Activated CD8-positive, alpha-beta memory T cell treated with anti-CD3 and anti-CD28 coated beads, Interleukin-2, amount 50 U/mL, for 24 hours (primary cell): ENCODE data around the gene ATG16L2.
"Not testable (repeated sequence)": the region's sequence is repeated elsewhere in the genome, so short reads cannot be mapped to it uniquely, and the experiment has no call there.

Experiments
- DNase-seq: peaks from one replicate; pipeline ENCODE4 v3.0.0-alpha.2; 2020; ENCODE audit errors: extremely low read depth

ATG16L2 gene

DNA sequence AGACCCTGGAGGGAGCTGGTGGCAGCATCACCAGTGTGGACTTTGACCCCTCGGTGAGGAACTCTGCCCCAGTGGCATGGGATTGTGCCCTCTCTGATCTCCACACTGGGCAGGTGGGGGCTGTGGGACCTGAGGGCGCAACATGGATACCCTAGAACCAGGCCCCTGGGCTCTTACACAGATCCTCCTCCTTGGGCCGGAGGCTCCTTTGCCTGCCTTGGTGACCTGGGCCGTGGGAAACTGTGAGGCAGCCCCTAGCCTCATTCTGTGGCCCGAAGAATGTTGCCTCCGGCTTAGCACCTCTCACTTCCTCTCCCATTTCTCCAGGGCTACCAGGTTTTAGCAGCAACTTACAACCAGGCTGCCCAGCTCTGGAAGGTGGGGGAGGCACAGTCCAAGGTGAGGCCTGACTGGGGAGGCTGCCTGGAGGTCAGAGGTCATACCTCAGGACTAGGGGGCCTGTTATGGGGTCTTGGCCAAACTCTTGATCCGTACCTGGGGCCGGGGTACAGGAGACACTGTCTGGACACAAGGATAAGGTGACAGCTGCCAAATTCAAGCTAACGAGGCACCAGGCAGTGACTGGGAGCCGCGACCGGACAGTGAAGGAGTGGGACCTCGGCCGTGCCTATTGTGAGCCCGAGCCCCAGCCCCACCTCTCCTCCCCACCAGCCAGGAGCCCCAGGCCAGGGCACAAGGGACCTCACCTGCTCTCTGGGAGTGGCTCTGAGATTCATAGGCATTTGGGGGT lies 12.2 kb downstream of the ATG16L2 start:
- no peak for DNase-seq

DNA sequence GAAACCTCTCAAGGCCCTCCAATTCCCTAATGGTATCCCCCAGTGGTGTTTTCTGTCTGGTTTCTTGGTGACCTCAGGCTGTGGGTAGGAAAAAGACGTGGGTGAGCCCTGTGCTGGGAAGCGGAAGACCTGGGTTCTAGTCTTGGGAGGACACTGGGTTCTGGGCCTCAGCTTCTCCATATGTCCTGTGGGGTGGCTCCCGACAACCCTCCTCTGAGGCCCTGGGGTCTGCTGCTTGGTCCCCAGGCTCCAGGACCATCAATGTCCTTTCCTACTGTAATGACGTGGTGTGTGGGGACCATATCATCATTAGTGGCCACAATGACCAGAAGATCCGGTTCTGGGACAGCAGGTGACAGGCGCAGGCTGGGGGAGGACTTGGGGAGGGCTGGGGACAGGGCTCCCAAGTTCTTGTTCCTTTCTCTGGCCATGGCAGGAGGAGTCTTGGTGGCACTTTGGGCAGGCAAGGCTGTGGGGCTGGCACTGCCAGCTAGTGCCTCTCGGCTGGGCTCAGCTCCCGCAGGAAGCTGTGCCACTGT lies 12.8 kb downstream of the ATG16L2 start:
- no peak for DNase-seq

DNA sequence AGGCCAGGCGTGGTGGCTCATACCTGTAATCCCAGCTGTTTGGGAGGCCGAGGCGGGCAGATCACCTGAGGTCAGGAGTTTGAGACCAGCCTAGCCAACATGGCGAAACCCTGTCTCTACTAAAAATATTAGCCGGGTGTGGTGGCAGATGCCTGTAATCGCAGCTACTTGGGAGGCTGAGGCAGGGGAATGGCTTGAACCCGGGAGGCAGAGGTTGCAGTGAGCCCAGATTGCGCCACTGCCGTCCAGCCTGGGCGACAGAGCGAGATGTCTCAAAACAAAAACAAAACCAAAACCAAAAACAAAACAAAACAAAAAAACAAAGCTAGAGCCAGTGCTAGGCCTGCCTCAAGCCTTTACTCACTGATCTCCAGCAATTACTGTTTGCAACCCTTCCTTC lies 13.4 kb downstream of the ATG16L2 start:
- DNase-seq, result not testable (repeated sequence)

DNA sequence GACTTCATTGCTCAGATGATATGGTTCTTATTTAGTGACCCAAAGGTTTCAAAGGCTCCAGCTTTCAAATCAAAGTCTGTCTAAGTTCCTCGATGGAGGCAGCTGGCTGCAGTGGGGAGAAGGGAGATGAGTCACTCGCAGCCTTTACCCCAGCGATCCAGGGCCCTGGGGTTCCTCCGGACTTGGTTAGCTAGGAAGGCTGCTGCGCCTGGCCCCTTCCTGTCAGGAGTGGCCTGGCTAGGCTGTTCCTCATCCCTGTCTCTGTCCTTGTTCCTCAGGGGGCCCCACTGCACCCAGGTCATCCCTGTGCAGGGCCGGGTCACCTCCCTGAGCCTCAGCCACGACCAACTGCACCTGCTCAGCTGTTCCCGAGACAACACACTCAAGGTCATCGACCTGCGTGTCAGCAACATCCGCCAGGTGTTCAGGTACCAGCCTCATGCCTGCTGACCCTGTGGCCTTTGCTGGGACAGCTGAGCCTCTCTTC lies 13.9 kb downstream of the ATG16L2 start:
- DNase-seq, result no peak

DNA sequence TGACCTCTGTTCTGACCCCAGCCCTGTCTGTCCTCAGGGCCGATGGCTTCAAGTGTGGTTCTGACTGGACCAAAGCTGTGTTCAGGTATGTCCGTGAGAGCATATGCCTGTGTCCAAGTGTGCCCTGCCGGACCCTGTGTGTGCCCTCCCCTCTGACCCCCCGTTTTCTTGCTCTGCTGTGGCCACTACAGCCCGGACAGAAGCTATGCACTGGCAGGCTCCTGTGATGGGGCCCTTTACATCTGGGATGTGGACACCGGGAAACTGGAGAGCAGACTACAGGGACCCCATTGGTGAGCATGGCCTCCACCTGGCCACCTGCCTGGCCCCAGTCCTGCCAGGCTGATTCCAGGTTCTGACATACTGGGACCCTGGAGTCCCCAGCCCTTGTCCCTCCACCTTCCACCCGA lies 14.5 kb downstream of the ATG16L2 start:
- DNase-seq, result no peak

DNA sequence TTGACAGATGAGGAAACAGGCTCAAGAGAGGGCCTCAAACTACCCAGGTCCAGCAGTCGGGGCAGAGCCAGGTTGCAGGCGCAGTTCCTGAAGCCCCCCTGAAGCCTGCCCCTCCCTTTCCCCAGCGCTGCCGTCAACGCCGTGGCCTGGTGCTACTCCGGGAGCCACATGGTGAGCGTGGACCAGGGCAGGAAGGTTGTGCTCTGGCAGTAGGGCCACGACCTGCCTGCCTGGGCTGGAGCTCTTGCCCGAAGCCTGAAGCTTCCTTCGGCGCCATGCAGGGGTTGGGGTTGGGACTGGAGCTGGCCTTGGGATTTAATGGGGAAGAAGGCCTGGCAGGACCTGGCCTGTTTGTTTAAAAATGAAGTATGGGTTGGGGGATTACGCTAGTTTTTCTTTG lies 15.0 kb downstream of the ATG16L2 start:
- no peak for DNase-seq

DNA sequence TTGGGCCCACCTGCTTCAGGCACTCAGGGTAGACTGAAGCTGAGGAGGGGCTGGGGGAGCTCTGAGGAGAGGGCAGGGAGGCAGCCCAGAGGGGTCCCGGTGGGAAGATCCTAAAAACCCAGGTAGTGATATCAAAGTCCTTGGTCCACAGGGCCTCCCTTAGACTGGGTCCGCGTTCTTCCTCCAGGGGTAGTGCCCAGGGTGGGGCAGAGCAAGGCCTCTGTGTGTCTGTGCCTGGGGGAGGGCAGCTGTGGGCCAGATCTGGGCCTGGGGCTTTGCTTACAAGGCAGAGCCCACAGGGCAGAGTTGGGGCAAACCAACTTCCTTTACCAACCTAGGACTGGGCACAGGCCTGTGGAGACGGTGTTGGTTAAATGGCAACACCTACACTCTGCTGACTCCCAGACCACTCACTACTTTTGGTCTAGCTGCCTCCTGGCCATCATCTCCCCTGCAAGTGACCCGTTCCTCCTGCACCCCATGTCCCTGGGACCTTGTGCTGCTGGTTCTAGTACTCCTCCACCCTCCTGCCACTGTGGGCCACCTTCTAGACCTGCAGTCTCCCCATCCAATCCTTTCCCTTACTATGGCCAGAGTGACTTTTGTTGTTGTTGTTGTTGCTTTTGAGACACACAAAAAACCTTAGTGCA lies 15.8 kb downstream of the ATG16L2 start:
- no peak for DNase-seq

DNA sequence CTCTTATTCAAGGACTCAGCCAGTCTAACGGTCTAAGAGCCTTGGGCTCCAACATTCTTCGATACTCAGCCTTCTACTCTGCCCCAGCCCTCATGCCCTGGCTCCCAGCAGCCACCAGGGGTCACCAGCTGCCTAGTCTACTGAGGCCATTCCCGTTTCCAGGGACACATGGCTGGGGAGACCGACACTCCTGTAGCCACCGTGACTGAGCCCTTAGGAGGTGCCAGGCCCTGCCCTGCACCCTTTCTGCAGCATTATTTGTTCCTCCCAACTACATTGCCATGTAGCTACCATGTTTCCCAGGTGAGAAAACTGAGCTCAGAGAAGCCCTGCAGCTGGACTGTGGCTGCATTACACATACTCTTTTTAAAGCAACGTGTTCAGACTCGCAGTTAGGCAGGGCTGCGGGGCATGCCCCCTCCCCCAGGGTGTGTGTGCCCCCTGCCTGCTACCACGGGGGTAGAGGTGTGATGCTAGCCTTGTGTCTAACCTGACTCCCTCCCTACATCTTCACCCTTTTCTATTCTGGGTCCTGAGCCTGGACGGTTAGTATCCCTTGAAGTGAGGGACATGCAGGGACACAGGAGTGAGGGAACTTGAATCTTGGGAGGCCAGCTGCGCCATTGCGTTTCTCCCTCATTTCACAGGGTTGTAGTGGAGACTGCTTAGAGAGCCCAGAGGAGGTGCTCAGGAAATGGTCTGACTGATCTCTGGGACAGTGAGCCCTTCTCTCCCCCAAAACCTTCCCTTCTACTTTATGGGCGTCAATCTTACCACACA lies 17.5 kb downstream of the ATG16L2 start:
- no peak for DNase-seq

DNA sequence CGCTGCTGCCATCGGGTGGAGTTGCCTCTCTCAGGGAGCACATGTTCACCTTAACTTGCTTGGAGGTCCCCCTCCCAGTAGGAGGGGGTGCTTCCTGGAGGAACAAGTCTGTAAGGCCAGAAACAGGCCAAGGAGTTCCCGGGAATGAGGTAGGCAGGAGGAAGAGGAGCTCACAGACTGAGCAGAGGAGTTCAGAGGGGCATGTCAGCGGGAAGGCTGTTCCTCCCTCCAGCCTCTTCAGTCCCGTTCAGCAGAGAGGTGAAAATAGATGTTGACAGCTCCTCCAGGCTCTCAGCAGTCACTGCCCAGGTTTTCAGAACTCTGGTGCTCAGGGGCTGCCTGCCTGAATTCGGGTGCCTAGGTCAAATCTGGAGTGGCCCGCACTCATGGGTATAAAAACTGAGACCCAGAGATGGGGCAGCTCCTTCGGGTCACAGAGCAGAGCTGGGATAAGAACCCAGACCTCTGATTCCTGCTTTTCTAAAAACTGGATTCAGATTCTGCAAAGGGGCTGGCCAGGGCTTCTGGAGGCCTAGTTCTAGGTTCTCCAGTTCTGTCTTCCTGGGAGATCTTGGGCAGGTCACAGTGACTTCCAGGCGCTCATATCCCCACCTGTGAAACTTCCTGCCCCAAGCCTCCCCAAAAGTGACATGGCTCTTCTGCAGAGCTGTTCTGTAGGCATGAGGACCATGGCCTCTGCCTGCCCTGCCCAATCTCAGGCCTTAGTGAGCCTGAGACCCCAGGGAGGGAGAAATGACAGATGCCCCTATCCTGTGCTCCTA lies 18.3 kb downstream of the ATG16L2 start:
- no peak for DNase-seq

DNA sequence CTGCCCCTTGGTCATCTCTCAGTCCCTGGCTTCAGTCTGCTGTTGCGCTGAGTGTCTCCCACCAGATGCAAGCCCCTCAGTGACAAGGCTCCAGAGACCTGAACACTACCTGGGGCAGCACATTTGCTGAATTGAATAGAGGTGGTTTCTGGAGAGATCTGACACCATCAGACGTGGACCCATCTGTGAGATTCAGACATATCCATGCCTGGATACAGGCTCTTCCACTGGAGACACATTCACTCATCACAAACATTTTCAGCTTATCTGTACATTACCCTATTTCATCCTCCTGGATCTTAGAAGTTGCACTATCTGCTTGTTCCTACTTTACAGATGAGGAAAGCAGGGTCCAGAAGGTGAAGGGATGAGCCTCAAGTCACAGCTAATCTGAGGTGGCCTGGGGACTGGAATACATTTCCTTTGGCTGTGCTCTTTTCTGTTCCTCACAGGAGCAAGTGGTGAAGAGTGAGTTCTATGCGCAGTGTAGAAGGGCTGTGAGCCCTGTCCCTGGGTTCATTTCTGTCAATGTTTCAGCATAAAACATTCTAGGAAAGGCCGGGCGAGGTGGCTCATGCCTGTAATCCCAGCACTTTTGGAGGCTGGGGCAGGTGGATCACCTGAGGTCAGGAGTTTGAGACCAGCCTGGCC lies 19.0 kb downstream of the ATG16L2 start:
- no peak for DNase-seq

DNA sequence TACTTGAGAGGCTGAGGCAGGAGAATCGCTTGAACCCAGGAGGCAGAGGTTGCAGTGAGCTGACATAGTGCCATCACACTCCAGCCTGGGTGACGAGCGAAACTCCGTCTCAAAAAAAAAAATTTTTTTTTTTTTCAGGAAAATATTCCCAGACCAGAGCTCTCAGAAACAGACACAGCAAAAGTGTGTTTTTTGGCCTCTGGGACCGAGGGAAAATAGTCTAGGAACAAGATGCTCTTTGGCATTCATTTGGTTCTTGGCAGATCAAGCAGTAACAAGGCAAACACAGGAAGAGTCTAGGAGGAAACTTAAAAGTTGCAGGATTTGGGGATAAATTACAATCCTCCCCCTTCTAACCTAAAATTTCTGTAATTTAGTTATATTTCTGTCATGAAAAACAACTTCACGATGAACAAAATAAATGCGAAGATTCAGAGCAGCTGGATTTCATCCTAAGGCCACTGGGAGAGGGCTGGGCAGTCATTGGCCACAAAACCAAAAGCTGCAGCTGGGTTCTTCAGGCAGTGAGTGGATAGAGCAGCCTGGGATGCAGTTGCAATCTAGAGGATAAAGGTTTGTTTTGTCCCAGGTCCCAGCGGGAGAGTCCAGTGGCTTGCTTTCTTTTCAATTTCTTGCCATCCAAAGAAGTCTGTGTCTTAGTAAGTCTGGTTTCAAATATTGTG lies 19.7 kb downstream of the ATG16L2 start:
- no peak for DNase-seq

DNA sequence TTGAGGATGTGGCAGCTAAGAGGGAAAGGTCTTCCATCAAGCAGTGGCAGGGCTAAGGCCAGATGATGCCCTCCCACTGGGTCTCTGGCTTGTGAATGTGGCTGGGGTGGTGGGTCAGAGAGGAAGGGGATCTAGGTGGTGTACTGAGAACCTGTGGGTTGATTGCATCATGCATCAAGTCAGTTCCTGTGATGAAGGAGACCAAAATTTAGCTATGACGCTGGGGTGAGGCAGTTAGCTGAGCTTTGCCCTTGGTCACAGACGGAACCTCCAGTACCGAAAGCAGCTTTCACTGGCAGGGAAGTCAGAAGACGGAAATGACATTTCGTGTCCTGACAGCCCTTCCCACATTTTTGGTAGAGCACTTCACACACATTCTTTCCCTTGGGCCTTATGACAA lies 20.7 kb downstream of the ATG16L2 start:
- DNase-seq, result no peak

DNA sequence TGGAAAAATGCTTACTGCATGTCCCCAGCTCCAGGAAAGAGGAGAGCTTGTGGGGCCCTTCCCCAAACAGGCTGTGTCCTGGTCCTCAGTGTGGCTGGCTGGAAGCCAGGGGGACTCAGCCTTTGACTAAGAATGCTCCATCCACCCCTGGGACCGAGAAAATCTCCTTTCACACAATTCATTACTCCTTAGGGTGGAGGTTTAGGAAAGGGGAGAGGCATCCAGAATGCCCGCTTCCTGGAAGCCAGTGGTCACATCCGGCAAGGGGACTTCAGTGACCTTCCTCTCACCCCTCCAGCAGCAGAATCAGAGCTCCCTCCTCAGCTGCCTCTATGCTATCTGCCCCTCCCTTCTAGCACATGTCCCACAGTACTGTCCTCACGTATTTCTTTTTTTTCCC lies 21.9 kb downstream of the ATG16L2 start:
- no peak for DNase-seq

DNA sequence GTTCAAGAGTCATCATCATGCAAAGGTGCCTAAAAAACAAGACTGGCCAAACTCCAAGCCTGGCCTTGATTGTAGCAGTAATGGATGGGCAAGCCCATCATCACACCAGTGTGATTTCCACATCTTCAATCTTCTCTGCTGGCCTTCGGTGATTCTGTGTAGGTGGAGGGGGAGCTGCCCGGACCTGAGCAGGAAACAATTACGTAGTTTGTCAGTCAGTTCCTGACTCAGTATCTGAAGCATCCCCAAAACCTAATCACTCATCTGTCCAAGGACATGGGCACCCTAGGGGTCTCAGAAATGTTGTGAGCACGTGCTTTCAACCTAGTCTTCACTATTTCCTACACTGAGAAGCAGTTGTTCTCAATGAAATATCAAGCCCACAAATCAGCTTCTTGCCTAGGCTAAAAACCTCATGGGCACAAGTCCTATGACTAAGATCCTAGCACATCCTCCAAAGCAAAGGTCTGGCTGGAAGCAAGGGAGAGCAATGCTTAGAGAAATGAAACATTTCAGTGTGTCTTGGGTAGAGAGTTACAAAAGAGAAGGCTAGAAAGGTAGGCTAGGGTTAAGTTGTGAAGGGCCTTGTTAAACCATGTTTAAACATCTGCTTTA lies 24.6 kb downstream of the ATG16L2 start:
- DNase-seq, result no peak

DNA sequence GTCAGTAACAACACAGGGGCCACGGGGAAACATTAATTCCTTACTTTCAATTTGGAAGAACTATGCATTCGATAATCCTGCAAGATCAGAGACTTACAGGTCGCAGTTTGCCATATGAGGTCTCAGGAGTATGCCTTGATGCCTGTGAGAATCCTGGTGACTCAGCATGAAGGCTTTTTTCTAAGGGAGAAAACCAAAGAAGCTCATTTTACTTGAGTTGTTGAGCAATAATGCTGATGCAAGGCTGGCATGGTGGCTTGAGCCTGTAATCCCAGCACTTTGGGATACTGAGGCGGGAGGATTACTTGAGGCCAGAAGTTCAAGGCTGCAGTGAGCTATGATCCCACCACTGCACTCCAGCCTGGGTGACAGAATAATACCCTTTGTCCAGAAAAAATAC lies 26.6 kb downstream of the ATG16L2 start:
- no peak for DNase-seq

DNA sequence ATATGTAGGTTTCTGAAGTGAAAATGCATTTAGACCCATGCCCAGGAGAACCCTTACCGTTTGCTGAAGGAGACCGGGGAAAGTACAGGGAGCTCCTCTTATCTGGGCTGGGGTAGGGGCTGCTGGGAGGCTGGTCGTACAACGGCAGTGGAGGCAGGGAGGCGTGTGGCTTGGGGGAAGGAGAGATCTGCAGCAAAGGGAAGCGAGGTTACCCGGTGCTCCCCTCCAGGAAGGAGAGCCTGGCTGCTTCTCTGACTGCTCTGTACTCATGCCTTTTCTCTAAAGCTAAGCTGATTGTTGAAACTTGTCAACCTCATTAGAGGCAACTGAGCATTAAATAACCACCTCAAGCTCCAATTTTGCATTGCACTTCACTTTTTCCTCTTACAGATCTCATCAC lies 27.2 kb downstream of the ATG16L2 start:
- DNase-seq, result no peak

DNA sequence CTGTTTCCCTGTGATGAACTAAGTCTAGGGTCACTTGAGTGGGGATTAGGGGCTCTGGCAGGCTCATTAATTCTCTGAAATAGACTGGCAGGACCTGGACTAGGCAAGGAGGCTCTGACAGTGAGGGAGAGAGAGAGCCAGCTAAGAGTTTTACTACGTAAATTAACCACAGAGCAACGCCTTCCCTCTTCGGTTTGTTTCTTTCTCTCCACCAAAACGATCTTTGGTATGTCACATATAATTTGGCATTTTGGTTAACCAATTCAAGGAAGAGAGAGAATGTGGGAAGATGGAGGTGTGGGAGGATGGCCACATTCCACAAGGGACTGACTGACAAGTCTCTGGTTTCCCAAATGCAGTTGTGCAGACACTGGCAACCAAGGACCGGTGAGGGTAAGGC lies 27.9 kb downstream of the ATG16L2 start:
- no peak for DNase-seq

DNA sequence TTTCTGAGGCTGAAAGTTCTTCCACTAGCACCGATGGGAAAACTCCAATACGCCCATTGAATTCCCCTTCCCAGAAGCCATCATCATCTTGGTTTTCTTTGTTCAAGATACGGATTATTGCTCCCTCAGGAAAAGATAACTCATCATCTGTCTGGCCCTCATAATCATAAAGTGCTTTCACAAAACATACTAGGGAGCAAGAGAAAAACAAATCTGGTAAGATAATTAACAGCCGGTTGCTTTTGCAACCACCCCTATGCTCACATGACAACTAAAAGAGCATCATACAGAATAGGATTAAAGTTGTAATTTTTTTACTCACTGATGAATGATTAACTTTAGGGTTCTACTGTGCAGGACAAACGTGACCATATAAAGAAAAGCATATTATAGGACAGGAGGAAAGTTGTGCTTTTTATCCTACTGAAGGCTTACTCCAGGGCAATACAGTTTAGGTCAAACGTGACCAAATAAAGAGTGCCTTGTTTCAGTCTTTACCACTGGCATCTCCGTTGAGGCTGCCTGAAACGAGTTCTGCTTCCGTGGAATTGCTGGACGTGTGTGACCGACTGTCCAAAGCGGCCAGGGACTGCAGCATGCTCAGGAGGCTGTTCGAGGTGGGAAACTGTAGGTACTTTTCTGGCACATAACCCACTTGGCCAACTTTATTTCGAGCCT lies 28.6 kb downstream of the ATG16L2 start:
- DNase-seq, result no peak

DNA sequence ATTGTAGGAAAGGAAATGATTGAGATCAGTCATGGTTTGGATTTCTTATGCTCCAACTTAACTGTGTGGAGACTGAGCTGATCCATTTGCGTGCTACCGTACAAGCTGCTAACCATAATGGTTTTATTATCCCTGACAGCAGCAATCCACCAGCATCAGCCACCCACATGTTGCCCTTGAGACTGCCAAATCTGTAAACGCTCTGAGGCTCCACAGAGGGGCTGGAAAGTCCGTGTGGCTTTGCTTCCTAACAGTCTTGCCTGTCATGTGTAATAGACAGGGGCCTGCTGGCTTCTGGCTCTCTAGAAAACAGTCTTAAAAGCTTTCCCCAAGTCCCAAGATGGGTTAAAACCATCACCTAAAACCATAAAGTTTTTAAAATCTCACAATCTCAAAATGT lies 30.1 kb downstream of the ATG16L2 start:
- no peak for DNase-seq
